Right forelimb (tissue), 1 donor: ENCODE results near the gene IFNW1.

Experiments used
- DNase-seq: peaks from one replicate; pipeline ENCODE4 v3.0.0-alpha.2; 2018

Gene IFNW1

GRCh38 chr9:21104787-21105186 is 36.8 kb downstream of the IFNW1 start:
- no peak for DNase-seq

DNA sequence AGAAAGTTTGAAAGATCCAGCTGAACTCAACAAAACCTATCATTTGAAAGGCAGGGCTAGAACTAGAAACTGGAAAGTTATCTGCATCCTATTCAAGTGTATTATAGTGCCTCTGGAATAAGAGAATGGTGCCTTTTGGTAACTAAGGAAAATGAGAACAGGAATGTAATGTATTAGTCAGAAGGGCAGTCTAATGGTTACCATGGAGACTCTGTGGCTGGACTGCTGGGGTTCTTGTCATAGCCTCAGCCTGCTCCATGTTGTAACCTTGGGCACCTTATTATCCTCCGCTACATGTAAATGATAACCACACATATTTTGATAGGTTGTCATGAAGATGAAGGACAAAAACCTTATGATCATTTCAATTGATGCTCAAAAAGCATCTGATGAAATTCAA is 39.3 kb downstream of the IFNW1 start:
- no peak for DNase-seq

GRCh38 chr9:21097817-21098216 is 43.8 kb downstream of the IFNW1 start:
- DNase-seq = no peak

GRCh38 chr9:21096901-21097255 is 44.8 kb downstream of the IFNW1 start:
- DNase-seq = no peak

DNA sequence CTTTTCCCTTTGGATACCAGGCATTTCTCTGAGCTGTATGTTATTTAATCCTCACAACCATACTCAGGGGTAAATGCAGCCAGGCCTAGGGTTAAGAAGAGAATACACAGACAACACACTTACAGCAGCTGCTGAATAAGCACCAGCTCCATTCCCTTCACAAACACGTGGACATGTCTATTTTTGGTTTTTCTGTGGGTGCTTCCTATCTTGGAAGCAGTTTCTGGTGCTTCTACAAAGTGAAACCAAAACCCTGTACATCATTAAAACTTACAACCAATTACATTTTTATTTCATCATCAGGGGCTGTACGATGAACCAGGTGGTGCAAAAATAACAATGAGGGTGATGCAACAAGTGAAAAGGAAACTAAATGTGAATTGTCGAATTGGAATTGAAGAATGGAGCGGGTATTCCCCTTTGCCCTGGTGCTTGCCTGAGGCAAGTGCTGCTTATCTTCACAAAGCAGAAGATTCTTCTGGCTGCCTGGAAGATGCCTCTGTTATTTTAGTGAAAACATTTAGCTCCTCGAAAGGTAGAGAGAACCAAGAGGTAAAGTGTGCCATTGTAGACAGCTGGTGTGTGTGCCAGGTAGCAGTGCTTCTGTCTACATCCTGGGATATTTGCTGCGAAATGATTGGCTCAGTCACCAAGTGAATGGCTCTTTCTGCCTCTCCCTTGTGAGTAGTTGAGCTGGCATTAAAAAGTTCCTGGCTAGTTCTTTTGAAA is 45.3 kb downstream of the IFNW1 start:
- DNase-seq = no peak

- DNase-seq = no peak
Measured at GRCh38 chr9:21095561-21095960, 46.1 kb downstream of the IFNW1 start.
